ENCODE data around the gene ACKR4.
"Not testable (repeated sequence)": the region's sequence is repeated elsewhere in the genome, so short reads cannot be mapped to it uniquely, and the experiment has no call there.

Gene ACKR4

DNA sequence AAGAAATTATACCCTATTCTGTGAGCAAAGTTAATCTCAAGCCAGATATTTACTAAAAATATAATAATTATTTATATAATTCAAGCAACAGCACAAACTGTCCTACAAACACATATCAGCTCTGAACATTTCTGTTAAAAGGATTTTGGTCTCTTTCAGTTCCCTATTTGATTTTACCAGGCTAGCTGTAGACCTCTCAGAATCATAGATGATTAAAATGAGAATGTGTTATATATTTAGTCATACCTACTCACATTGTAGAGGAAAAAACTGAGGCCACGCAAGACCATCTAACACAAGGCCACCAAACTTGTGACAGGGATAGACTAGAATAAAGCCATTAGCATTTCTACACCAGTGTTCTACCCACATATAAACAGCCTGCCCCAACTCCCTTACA is 28.5 kb downstream of the ACKR4 start:
- no peaks in the 10 kb centered on the region for H3K4me1 ChIP-seq (ENCODE audit: control insufficient read depth, insufficient read depth, low read length)
- H3K36me3 ChIP-seq (ENCODE audit: control insufficient read depth, insufficient read depth, low read length): no peaks in the 10 kb centered on the region

DNA sequence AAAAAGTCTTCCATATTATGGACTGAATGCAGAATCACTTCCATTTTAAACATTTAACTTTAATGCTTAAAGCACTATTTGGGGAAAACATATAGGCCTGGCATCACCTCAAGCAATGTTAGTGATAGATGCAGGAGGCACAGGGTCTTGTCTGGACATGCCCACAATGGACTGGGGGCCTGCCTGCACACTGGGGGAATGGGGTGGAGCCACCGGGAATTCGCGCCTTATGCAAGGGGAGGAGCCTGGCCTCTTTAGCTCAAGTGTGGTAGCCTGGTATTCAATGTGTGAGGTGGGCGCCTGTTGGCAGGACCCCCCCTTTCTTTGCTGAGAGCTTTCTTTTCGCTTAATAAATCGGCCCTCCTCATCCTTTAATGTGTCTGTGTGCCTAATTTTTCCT is 29.9 kb downstream of the ACKR4 start:
- no peak overlapping the region for H3K9ac ChIP-seq (ENCODE audit: low read length)
- no peaks in the 10 kb centered on the region for H3K9me3 ChIP-seq (ENCODE audit: control insufficient read depth, low read length)
- H3K27me3 ChIP-seq (ENCODE audit: control insufficient read depth, insufficient read depth, low read length): no peaks in the 10 kb centered on the region
- no peaks in the 10 kb centered on the region for H3K4me1 ChIP-seq (ENCODE audit: control insufficient read depth, insufficient read depth, low read length)
- no peak overlapping the region for H3K4me3 ChIP-seq (ENCODE audit: low read length)
- H3K36me3 ChIP-seq (ENCODE audit: control insufficient read depth, insufficient read depth, low read length): no peaks in the 10 kb centered on the region

More for the DNA sequence above, 28.5 kb downstream of the ACKR4 start:
- Histone ChIP-seq H3K4me3 (ENCODE audit: low read length) (no peak overlapping the region), H3K9ac (ENCODE audit: low read length) (no peak overlapping the region), H3K9me3 (ENCODE audit: control insufficient read depth, low read length) (no peaks in the 10 kb centered on the region), H3K27me3 (ENCODE audit: control insufficient read depth, insufficient read depth, low read length) (no peaks in the 10 kb centered on the region)

GRCh38 chr3:132628157-132628556 is 31.1 kb downstream of the ACKR4 start:
- no peaks in the 10 kb centered on the region for H3K4me1 ChIP-seq (ENCODE audit: control insufficient read depth, insufficient read depth, low read length)
- no peaks in the 10 kb centered on the region for H3K9me3 ChIP-seq (ENCODE audit: control insufficient read depth, low read length)
- H3K36me3 ChIP-seq (ENCODE audit: control insufficient read depth, insufficient read depth, low read length): no peaks in the 10 kb centered on the region
- no peak overlapping the region for H3K9ac ChIP-seq (ENCODE audit: low read length)
- no peaks in the 10 kb centered on the region for H3K27me3 ChIP-seq (ENCODE audit: control insufficient read depth, insufficient read depth, low read length)
- no peak overlapping the region for H3K4me3 ChIP-seq (ENCODE audit: low read length)

- Histone ChIP-seq H3K4me1 (ENCODE audit: control insufficient read depth, insufficient read depth, low read length) (no peaks in the 10 kb centered on the region), H3K9me3 (ENCODE audit: control insufficient read depth, low read length) (no peaks in the 10 kb centered on the region), H3K36me3 (ENCODE audit: control insufficient read depth, insufficient read depth, low read length) (no peaks in the 10 kb centered on the region)
These were observed 32.9 kb downstream of the ACKR4 start for GRCh38 chr3:132629928-132630327.

DNA sequence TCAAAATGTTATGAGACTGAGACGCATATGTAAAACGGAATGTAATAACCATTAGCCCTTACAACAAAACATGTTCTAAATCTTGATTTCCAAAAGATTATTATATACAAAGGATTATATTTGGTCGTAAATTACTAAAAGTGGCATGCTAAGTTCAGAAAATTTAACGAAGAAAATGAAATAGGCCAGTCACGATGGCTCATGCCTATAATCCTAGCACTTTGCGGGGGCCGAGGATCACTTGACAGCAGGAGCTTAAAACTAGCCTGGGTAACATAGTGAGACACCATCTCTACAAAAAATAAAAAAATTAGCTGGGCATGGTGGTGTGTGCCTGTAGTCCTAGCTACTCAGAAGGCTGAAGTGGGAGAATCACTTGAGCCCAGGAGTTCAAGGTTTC is 33.5 kb downstream of the ACKR4 start:
- Histone ChIP-seq H3K9ac (ENCODE audit: low read length) (no peak overlapping the region), H3K27me3 (ENCODE audit: control insufficient read depth, insufficient read depth, low read length) (no peaks in the 10 kb centered on the region), H3K4me3 (ENCODE audit: low read length) (no peak overlapping the region), H3K36me3 (ENCODE audit: control insufficient read depth, insufficient read depth, low read length) (no peaks in the 10 kb centered on the region), H3K4me1 (ENCODE audit: control insufficient read depth, insufficient read depth, low read length) (no peaks in the 10 kb centered on the region), H3K9me3 (ENCODE audit: control insufficient read depth, low read length) (no peaks in the 10 kb centered on the region)

More at GRCh38 chr3:132629928-132630327, 32.9 kb downstream of the ACKR4 start:
- Histone ChIP-seq H3K4me3 (ENCODE audit: low read length) (no peak overlapping the region), H3K27me3 (ENCODE audit: control insufficient read depth, insufficient read depth, low read length) (no peaks in the 10 kb centered on the region), H3K9ac (ENCODE audit: low read length) (no peak overlapping the region)

GRCh38 chr3:132635052-132635451 is 38.0 kb downstream of the ACKR4 start:
- Histone ChIP-seq H3K9me3 (ENCODE audit: control insufficient read depth, low read length) (no peaks in the 10 kb centered on the region), H3K36me3 (ENCODE audit: control insufficient read depth, insufficient read depth, low read length) (no peaks in the 10 kb centered on the region)

GRCh38 chr3:132637590-132637989 is 40.5 kb downstream of the ACKR4 start:
- Histone ChIP-seq H3K27me3 (ENCODE audit: control insufficient read depth, insufficient read depth, low read length) (no peaks in the 10 kb centered on the region), H3K36me3 (ENCODE audit: control insufficient read depth, insufficient read depth, low read length) (no peaks in the 10 kb centered on the region), H3K4me3 (ENCODE audit: low read length) (no peak overlapping the region), H3K9ac (ENCODE audit: low read length) (no peak overlapping the region), H3K9me3 (ENCODE audit: control insufficient read depth, low read length) (no peaks in the 10 kb centered on the region), H3K4me1 (ENCODE audit: control insufficient read depth, insufficient read depth, low read length) (no peaks in the 10 kb centered on the region)

More at GRCh38 chr3:132635052-132635451, 38.0 kb downstream of the ACKR4 start:
- H3K9ac ChIP-seq (ENCODE audit: low read length): no peak overlapping the region
- no peak overlapping the region for H3K4me3 ChIP-seq (ENCODE audit: low read length)
- no peaks in the 10 kb centered on the region for H3K4me1 ChIP-seq (ENCODE audit: control insufficient read depth, insufficient read depth, low read length)
- no peaks in the 10 kb centered on the region for H3K27me3 ChIP-seq (ENCODE audit: control insufficient read depth, insufficient read depth, low read length)

- Histone ChIP-seq H3K27me3 (ENCODE audit: control insufficient read depth, insufficient read depth, low read length) (no peaks in the 10 kb centered on the region), H3K4me1 (ENCODE audit: control insufficient read depth, insufficient read depth, low read length) (no peaks in the 10 kb centered on the region), H3K4me3 (ENCODE audit: low read length) (no peak overlapping the region), H3K9ac (ENCODE audit: low read length) (no peak overlapping the region), H3K36me3 (ENCODE audit: control insufficient read depth, insufficient read depth, low read length) (no peaks in the 10 kb centered on the region), H3K9me3 (ENCODE audit: control insufficient read depth, low read length) (no peaks in the 10 kb centered on the region)
These were observed 41.6 kb downstream of the ACKR4 start for GRCh38 chr3:132638706-132639105.

DNA sequence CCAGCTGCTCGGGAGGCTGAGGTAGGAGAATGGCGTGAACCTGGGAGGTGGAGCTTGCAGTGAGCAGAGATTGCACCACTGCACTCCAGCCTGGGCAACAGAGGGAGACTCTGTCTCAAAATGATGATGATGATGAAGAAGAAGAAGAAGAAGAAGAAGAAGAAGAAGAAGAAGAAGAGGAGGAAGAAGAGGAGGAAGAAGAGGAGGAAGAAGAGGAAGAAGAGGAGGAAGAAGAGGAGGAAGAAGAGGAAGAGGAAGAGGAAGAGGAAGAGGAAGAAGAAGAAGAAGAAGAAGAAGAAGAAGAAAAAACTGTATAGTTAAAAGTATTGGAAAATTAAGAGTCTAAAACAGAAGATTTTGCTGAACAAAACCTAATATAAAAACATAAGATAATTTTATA is 44.4 kb downstream of the ACKR4 start:
- not testable (repeated sequence) for H3K4me3 ChIP-seq (ENCODE audit: low read length); H3K4me1 ChIP-seq (ENCODE audit: control insufficient read depth, insufficient read depth, low read length); H3K9ac ChIP-seq (ENCODE audit: low read length); H3K27me3 ChIP-seq (ENCODE audit: control insufficient read depth, insufficient read depth, low read length); H3K36me3 ChIP-seq (ENCODE audit: control insufficient read depth, insufficient read depth, low read length); H3K9me3 ChIP-seq (ENCODE audit: control insufficient read depth, low read length)

GRCh38 chr3:132641837-132642538 is 44.9 kb downstream of the ACKR4 start:
- Histone ChIP-seq H3K4me3 (ENCODE audit: low read length) (no peak overlapping the region), H3K9ac (ENCODE audit: low read length) (no peak overlapping the region), H3K36me3 (ENCODE audit: control insufficient read depth, insufficient read depth, low read length) (no peaks in the 10 kb centered on the region), H3K27me3 (ENCODE audit: control insufficient read depth, insufficient read depth, low read length) (no peaks in the 10 kb centered on the region), H3K9me3 (ENCODE audit: control insufficient read depth, low read length) (no peaks in the 10 kb centered on the region), H3K4me1 (ENCODE audit: control insufficient read depth, insufficient read depth, low read length) (no peaks in the 10 kb centered on the region)

GRCh38 chr3:132642539-132642847 is 45.4 kb downstream of the ACKR4 start:
- H3K9ac ChIP-seq (ENCODE audit: low read length): no peak overlapping the region
- no peak overlapping the region for H3K4me3 ChIP-seq (ENCODE audit: low read length)
- H3K36me3 ChIP-seq (ENCODE audit: control insufficient read depth, insufficient read depth, low read length): no peaks in the 10 kb centered on the region
- no peaks in the 10 kb centered on the region for H3K4me1 ChIP-seq (ENCODE audit: control insufficient read depth, insufficient read depth, low read length)
- H3K27me3 ChIP-seq (ENCODE audit: control insufficient read depth, insufficient read depth, low read length): no peaks in the 10 kb centered on the region
- no peaks in the 10 kb centered on the region for H3K9me3 ChIP-seq (ENCODE audit: control insufficient read depth, low read length)

DNA sequence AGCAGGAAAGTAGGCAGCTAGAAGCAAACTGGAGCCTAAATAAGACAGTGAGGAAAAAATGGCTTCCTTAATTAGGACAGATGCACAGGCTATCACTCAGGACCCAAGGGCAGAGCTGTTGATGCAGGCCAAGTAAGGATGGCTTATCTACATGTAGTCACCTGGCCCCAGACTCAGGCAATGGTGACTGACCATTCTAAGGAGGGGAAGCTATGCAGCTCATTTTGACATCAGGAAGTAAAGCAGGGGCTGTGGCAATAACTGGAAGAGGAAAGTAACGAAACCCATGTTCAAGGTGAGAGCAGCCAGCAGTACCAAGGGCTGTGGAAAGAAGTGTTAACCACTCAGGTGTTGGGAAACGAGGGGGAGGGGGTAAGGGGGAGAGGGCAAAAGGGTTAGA is 46.3 kb downstream of the ACKR4 start:
- Histone ChIP-seq H3K9me3 (ENCODE audit: control insufficient read depth, low read length) (no peaks in the 10 kb centered on the region), H3K4me1 (ENCODE audit: control insufficient read depth, insufficient read depth, low read length) (no peaks in the 10 kb centered on the region), H3K36me3 (ENCODE audit: control insufficient read depth, insufficient read depth, low read length) (no peaks in the 10 kb centered on the region), H3K9ac (ENCODE audit: low read length) (no peak overlapping the region), H3K4me3 (ENCODE audit: low read length) (no peak overlapping the region), H3K27me3 (ENCODE audit: control insufficient read depth, insufficient read depth, low read length) (no peaks in the 10 kb centered on the region)

DNA sequence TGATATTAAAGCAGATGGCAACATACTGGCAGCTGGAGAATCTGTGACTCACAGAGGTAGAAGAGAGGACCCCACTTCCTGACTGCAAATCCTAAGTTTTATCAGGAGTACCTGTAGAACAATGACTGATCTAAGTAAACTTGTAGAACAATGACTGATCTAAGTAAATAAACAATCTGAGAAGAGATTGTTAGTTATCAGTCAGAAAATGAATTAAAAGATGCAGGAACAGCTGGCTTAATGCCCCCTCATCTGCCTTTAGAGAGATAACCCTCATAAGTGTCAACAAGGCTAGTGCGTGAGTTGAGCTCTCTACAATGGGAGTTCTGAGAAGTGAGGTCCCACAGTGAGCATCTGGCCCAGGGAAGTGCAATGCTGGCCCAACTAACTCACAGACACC is 48.0 kb downstream of the ACKR4 start:
- Histone ChIP-seq H3K36me3 (ENCODE audit: control insufficient read depth, insufficient read depth, low read length) (no peaks in the 10 kb centered on the region), H3K4me3 (ENCODE audit: low read length) (no peak overlapping the region), H3K4me1 (ENCODE audit: control insufficient read depth, insufficient read depth, low read length) (no peaks in the 10 kb centered on the region), H3K27me3 (ENCODE audit: control insufficient read depth, insufficient read depth, low read length) (no peaks in the 10 kb centered on the region), H3K9me3 (ENCODE audit: control insufficient read depth, low read length) (no peaks in the 10 kb centered on the region), H3K9ac (ENCODE audit: low read length) (no peak overlapping the region)

Data from mucosa of stomach (tissue), 1 donor.